CD14-positive monocyte (primary cell): ENCODE results near the gene CACNA1D. TPM values are rescaled to one million over a fixed set of nuclear protein-coding genes. Genes with fewer than 3 reads are reported as not detected.

Experiments
- DNase-seq, 3 donors: peaks; one replicate each; pipeline ENCODE4 v3.0.0-alpha.2; 2011 to 2022
- H2AFZ ChIP-seq: 2 replicates; pipeline ENCODE4 v1.6.0; 2012; ENCODE audit warnings: mild to moderate bottlenecking, low read depth, low read length, inconsistent platforms; ENCODE audit not compliant: insufficient read depth, poor library complexity, severe bottlenecking
- H3K27ac ChIP-seq, 2 donors: 1 replicate in 1 of 2; 2 replicates in 1 of 2; pipeline ENCODE4 v1.5.1; 2012 to 2013; ENCODE audit warnings: low read length in 2 of 2, control low read depth in 1 of 2, inconsistent platforms in 1 of 2, low read depth in 1 of 2, mild to moderate bottlenecking in 1 of 2
- H3K27me3 ChIP-seq, 2 donors: one replicate each; pipeline versions ENCODE4 v1.6.0 to v1.6.1; 2011 to 2013; ENCODE audit warnings: low read length in 2 of 2; ENCODE audit not compliant: control insufficient read depth in 2 of 2, insufficient read depth in 2 of 2
- H3K36me3 ChIP-seq, 2 donors: replicated peaks in 1 of 2; 1 replicate in 1 of 2; 2 replicates in 1 of 2; pipeline versions ENCODE4 v1.5.1 to v1.6.1; 2012 to 2013; ENCODE audit warnings: low read length in 2 of 2, control low read depth in 1 of 2, inconsistent platforms in 1 of 2, mild to moderate bottlenecking in 1 of 2; ENCODE audit not compliant: insufficient read depth in 2 of 2, control insufficient read depth in 1 of 2
- H3K4me1 ChIP-seq, 2 donors: 1 replicate in 1 of 2; 2 replicates in 1 of 2; pipeline versions ENCODE4 v1.5.1 to v1.6.1; 2012 to 2013; ENCODE audit warnings: low read length in 2 of 2, control low read depth in 1 of 2, inconsistent platforms in 1 of 2, mild to moderate bottlenecking in 1 of 2, moderate library complexity in 1 of 2; ENCODE audit not compliant: insufficient read depth in 2 of 2, control insufficient read depth in 1 of 2
- H3K4me2 ChIP-seq: replicated peaks from 2 replicates; pipeline ENCODE3; 2012; ENCODE audit warnings: low read length, moderate library complexity, mild to moderate bottlenecking; ENCODE audit not compliant: poor library complexity, severe bottlenecking; ENCODE audit errors: extremely low read depth
- H3K4me3 ChIP-seq, 3 experiments: fragments of 200-600 bp in 1 of 3; sonication (generic) in 1 of 3; replicated peaks in 1 of 3; 1 replicate in 2 of 3; 2 replicates in 1 of 3; pipeline ENCODE4 v1.5.1; 2011 to 2013; ENCODE audit warnings: low read length in 3 of 3, mild to moderate bottlenecking in 3 of 3, control low read depth in 2 of 3, low read depth in 2 of 3, inconsistent platforms in 1 of 3, moderate library complexity in 1 of 3
- H3K79me2 ChIP-seq: 2 replicates; pipeline ENCODE4 v1.6.0; 2012; ENCODE audit warnings: mild to moderate bottlenecking, control low read depth, inconsistent platforms, low read length, moderate library complexity; ENCODE audit not compliant: insufficient read depth
- H3K9ac ChIP-seq: 2 replicates; pipeline ENCODE4 v1.6.0; 2017; ENCODE audit warnings: low read length, mild to moderate bottlenecking; ENCODE audit not compliant: insufficient read depth, poor library complexity, severe bottlenecking
- H3K9me3 ChIP-seq, 2 donors: replicated peaks in 1 of 2; 1 replicate in 1 of 2; 2 replicates in 1 of 2; pipeline versions ENCODE4 v1.5.1 to v1.6.1; 2012 to 2013; ENCODE audit warnings: low read length in 2 of 2, control low read depth in 1 of 2; ENCODE audit not compliant: control insufficient read depth in 1 of 2, insufficient read depth in 1 of 2
- H4K20me1 ChIP-seq: 2 replicates; pipeline ENCODE4 v1.6.0; 2012; ENCODE audit warnings: mild to moderate bottlenecking, low read length, control low read depth, moderate library complexity; ENCODE audit not compliant: insufficient read depth
- H3K27ac Mint-ChIP-seq, 7 donors: one replicate each; pipeline ENCODE4 v1.8.0; 2020; ENCODE audit warnings: mild to moderate bottlenecking in 7 of 7, mixed read lengths in 7 of 7, moderate library complexity in 6 of 7, inconsistent platforms in 2 of 7
- H3K27me3 Mint-ChIP-seq, 3 donors: one replicate each; pipeline ENCODE4 v1.8.0; 2021 to 2022; ENCODE audit warnings: low read depth in 3 of 3, mild to moderate bottlenecking in 3 of 3, mixed read lengths in 3 of 3, moderate library complexity in 3 of 3, inconsistent platforms in 1 of 3
- H3K36me3 Mint-ChIP-seq, 2 donors: one replicate each; pipeline ENCODE4 v1.8.0; 2020; ENCODE audit warnings: mixed read lengths in 2 of 2, inconsistent platforms in 1 of 2, mild to moderate bottlenecking in 1 of 2
- H3K4me1 Mint-ChIP-seq: one replicate; pipeline ENCODE4 v1.8.0; 2020; ENCODE audit warnings: mild to moderate bottlenecking, mixed read lengths
- H3K4me3 Mint-ChIP-seq, 2 donors: one replicate each; pipeline ENCODE4 v1.8.0; 2020; ENCODE audit warnings: mild to moderate bottlenecking in 2 of 2, mixed read lengths in 2 of 2, moderate library complexity in 1 of 2
- H3K9me3 Mint-ChIP-seq, 7 donors: one replicate each; pipeline ENCODE4 v1.8.0; 2020 to 2022; ENCODE audit warnings: mixed read lengths in 7 of 7, mild to moderate bottlenecking in 6 of 7, moderate library complexity in 6 of 7, inconsistent platforms in 2 of 7
- CTCF ChIP-seq: fragments of 200-600 bp; IDR thresholded peaks from one replicate; pipeline ENCODE4 v1.8.0; 2022; ENCODE audit warnings: antibody characterized with exemption, mild to moderate bottlenecking
- WGBS: methylation state at CpG from one replicate; pipeline ENCODE4 v1.1.5; 2013; ENCODE audit warnings: missing lambda C conversion rate; ENCODE audit not compliant: insufficient coverage; 5-methylcytosine and 5-hydroxymethylcytosine counted together
- intact Hi-C, 2 donors: fragments of 100-400 bp; cut with micrococcal nuclease; formaldehyde crosslinking; loops; one replicate each; pipeline versions ENCODE4 v1.15.0 to v1.15.1; 2023
- polyA plus RNA-seq, 3 donors: library from polyadenylated mRNA; depleted of rRNA in 1 of 3; unstranded in 2 of 3; stranded (reverse) in 1 of 3; fragments of 300-500 nt in 2 of 3; fragments of >200 nt in 1 of 3; fragmentation: Illumina TruSeq in 2 of 3; gene quantifications; 1 replicate in 2 of 3; 2 replicates in 1 of 3; pipeline ENCODE4 v1.2.3, GENCODE V29; 2012 to 2021

CACNA1D gene
- polyA plus RNA-seq, 3 donors, result 0.29 to 1.2 (median 0.98) TPM

- Histone ChIP-seq H3K79me2 (no peaks in the 10 kb centered on the region), H3K27ac (no peak overlapping the region), H2AFZ (no peak overlapping the region), H3K4me1 (no peaks in the 10 kb centered on the region), H3K4me3 (no peak overlapping the region), H3K36me3 (no peaks in the 10 kb centered on the region), H3K4me2 (no peak overlapping the region), H3K27me3 (peaks cover 5 to 13% of the 10 kb centered on the region in 2 donors), H3K9ac (no peak overlapping the region), H3K9me3 (no peaks in the 10 kb centered on the region), H4K20me1 (no peaks in the 10 kb centered on the region)
- Mint-ChIP-seq H3K36me3 (no peaks in the 10 kb centered on the region), H3K27me3 (peaks cover 9 to 38% (median 18%) of the 10 kb centered on the region in 3 donors), H3K9me3 (peaks cover 0 to 10% (median 3%) of the 10 kb centered on the region in 7 donors), H3K4me1 (no peaks in the 10 kb centered on the region), H3K27ac (no peak overlapping the region), H3K4me3 (no peak overlapping the region)
- DNase-seq, result no peak
- TF ChIP-seq CTCF, result no peak
- intact Hi-C loops, result no loop called here
- WGBS, result 100% methylated on average over 2 of the region's 3 CpGs
Measured at GRCh38 chr3:53630547-53630946, 136.1 kb downstream of the CACNA1D start.

GRCh38 chr3:53633197-53633787, 138.9 kb downstream of the CACNA1D start:
- no peaks in the 10 kb centered on the region for H3K9me3 ChIP-seq
- peaks cover 3 to 15% of the 10 kb centered on the region in 2 donors for H3K27me3 ChIP-seq
- Mint-ChIP-seq H3K9me3 (peaks cover 0 to 10% (median 3%) of the 10 kb centered on the region in 7 donors), H3K4me3 (no peak overlapping the region), H3K4me1 (no peaks in the 10 kb centered on the region), H3K27me3 (peaks cover 15 to 46% (median 20%) of the 10 kb centered on the region in 3 donors), H3K27ac (no peak overlapping the region), H3K36me3 (no peaks in the 10 kb centered on the region)
- H4K20me1 ChIP-seq, result no peaks in the 10 kb centered on the region
- H3K4me3 ChIP-seq, result no peak overlapping the region
- no peaks in the 10 kb centered on the region for H3K36me3 ChIP-seq
- H3K27ac ChIP-seq, result no peak overlapping the region
- no peak for TF ChIP-seq CTCF
- H3K4me2 ChIP-seq, result no peak overlapping the region
- H3K9ac ChIP-seq, result no peak overlapping the region
- intact Hi-C loops, result no loop called here
- H2AFZ ChIP-seq, result no peak overlapping the region
- H3K79me2 ChIP-seq, result no peaks in the 10 kb centered on the region
- WGBS, result no CpG with 5 or more reads among the region's 9 CpGs
- no peaks in the 10 kb centered on the region for H3K4me1 ChIP-seq
- DNase-seq, result no peak
